ENCODE results near the gene DIP2C. TPM values are rescaled to one million over a fixed set of nuclear protein-coding genes. Genes with fewer than 3 reads are reported as not detected.
"Not testable (repeated sequence)": the region's sequence is repeated elsewhere in the genome, so short reads cannot be mapped to it uniquely, and the experiment has no call there.

DIP2C gene
- polyA plus RNA-seq, 1 of the 3 experiments (the other 2 are of a cell fraction) = 8.7 TPM

GRCh38 chr10:266974-267425, 422.5 kb downstream of the DIP2C start (continued):
- TF ChIP-seq REST (IDR thresholded peaks at IDR 0.05; ENCODE audit: low read depth, low read length) (no peak), MEF2A (IDR thresholded peaks at IDR 0.05; ENCODE audit: borderline replicate concordance, low read depth) (peak; percentile 12; the same call in 1 of the 2 replicates), FOSL2 (IDR thresholded peaks at IDR 0.05; ENCODE audit: borderline replicate concordance, low read depth) (peak; percentile 70; the same call in 1 of the 2 replicates), RCOR1 (IDR thresholded peaks at IDR 0.05; ENCODE audit: low read length) (0 out of 2 replicates have a peak, but pooled peaks have one; percentile 20), ELF1 (IDR thresholded peaks at IDR 0.05) (no peak), FOXM1 (IDR thresholded peaks at IDR 0.05; ENCODE audit: low read depth) (no peak), SMC3 (IDR thresholded peaks at IDR 0.05; ENCODE audit: low read depth, low read length) (no peak; the same call in 1 of the 2 replicates), TCF12 (IDR thresholded peaks at IDR 0.05) (peak; percentile 51; the same call in 1 of the 2 replicates), SIN3A (IDR thresholded peaks at IDR 0.05; ENCODE audit: borderline replicate concordance, low read depth, low read length) (no peak)

GRCh38 chr10:265816-266588, 423.5 kb downstream of the DIP2C start:
- H3K9me2 ChIP-seq; CTCF ChIA-PET; POLR2A ChIA-PET; H3K4me2 ChIP-seq; H3K4me3 ChIP-seq (ENCODE audit: low read depth in 2 of 2, low read length in 1 of 2); H4K20me1 ChIP-seq (ENCODE audit: insufficient read depth); H3K9ac ChIP-seq; H3K9me3 ChIP-seq; H3K27ac ChIP-seq (ENCODE audit: low read depth in 2 of 2, low read length in 1 of 2); H2AFZ ChIP-seq (ENCODE audit: low read depth); DNase-seq; H3K27me3 ChIP-seq (ENCODE audit: insufficient read depth); H3K36me3 ChIP-seq (replicated peaks in 1 of 2; ENCODE audit: control insufficient read depth in 1 of 2, insufficient read depth in 2 of 2, low read length in 1 of 2); H3K79me2 ChIP-seq (ENCODE audit: insufficient read depth): not testable (repeated sequence)
- 87% methylated on average over 5 of the region's 5 CpGs for WGBS (ENCODE audit: low lambda C conversion rate)
- Histone ChIP-seq H3K4me1 (ENCODE audit: control insufficient read depth in 1 of 2, insufficient read depth in 2 of 2, low read depth in 1 of 2, low read length in 1 of 2) (peaks cover 7 to 25% of the 10 kb centered on the region in 2 experiments; a peak in 3 of 4 replicates), H3F3A (replicated peaks; ENCODE audit: insufficient read depth) (peaks cover 31% of the 10 kb centered on the region)

GRCh38 chr10:265074-265440, 424.4 kb downstream of the DIP2C start:
- Histone ChIP-seq H3F3A (replicated peaks; ENCODE audit: insufficient read depth) (peaks cover 31% of the 10 kb centered on the region), H3K4me1 (ENCODE audit: control insufficient read depth in 1 of 2, insufficient read depth in 2 of 2, low read depth in 1 of 2, low read length in 1 of 2) (peaks cover 7 to 25% of the 10 kb centered on the region in 2 experiments; a peak in 3 of 4 replicates)
- H3K9me2 ChIP-seq; H3K9ac ChIP-seq; H3K4me2 ChIP-seq; H3K4me3 ChIP-seq (ENCODE audit: low read depth in 2 of 2, low read length in 1 of 2); H2AFZ ChIP-seq (ENCODE audit: low read depth); H3K9me3 ChIP-seq; CTCF ChIA-PET; H3K36me3 ChIP-seq (replicated peaks in 1 of 2; ENCODE audit: control insufficient read depth in 1 of 2, insufficient read depth in 2 of 2, low read length in 1 of 2); H3K27ac ChIP-seq (ENCODE audit: low read depth in 2 of 2, low read length in 1 of 2); H3K27me3 ChIP-seq (ENCODE audit: insufficient read depth); DNase-seq; POLR2A ChIA-PET; H4K20me1 ChIP-seq (ENCODE audit: insufficient read depth); H3K79me2 ChIP-seq (ENCODE audit: insufficient read depth): not testable (repeated sequence)
- WGBS (ENCODE audit: low lambda C conversion rate) = 82% methylated on average over 6 of the region's 6 CpGs

GRCh38 chr10:264160-265073, 425.1 kb downstream of the DIP2C start:
- POLR2A ChIA-PET; H3K36me3 ChIP-seq (replicated peaks in 1 of 2; ENCODE audit: control insufficient read depth in 1 of 2, insufficient read depth in 2 of 2, low read length in 1 of 2); H3K4me3 ChIP-seq (ENCODE audit: low read depth in 2 of 2, low read length in 1 of 2); DNase-seq; H3K27ac ChIP-seq (ENCODE audit: low read depth in 2 of 2, low read length in 1 of 2); H2AFZ ChIP-seq (ENCODE audit: low read depth); H3K9me3 ChIP-seq; H4K20me1 ChIP-seq (ENCODE audit: insufficient read depth); CTCF ChIA-PET; H3K27me3 ChIP-seq (ENCODE audit: insufficient read depth); H3K4me2 ChIP-seq; H3K9me2 ChIP-seq; H3K79me2 ChIP-seq (ENCODE audit: insufficient read depth); H3K9ac ChIP-seq: not testable (repeated sequence)
- H3F3A ChIP-seq (replicated peaks; ENCODE audit: insufficient read depth) = peaks cover 31% of the 10 kb centered on the region
- peaks cover 7 to 21% of the 10 kb centered on the region in 2 experiments; a peak in 3 of 4 replicates for H3K4me1 ChIP-seq (ENCODE audit: control insufficient read depth in 1 of 2, insufficient read depth in 2 of 2, low read depth in 1 of 2, low read length in 1 of 2)
- 67% methylated on average over 7 of the region's 11 CpGs for WGBS (ENCODE audit: low lambda C conversion rate)
